Endothelial cell of umbilical vein (primary cell): ENCODE data around the gene CYBC1. TPM values are rescaled to one million over a fixed set of nuclear protein-coding genes. Genes with fewer than 3 reads are reported as not detected.
A peak's percentile ranks its signal among the peaks of the same experiment; 100 is the strongest.

ENCODE experiments used
- BruUV-seq: library from RNA; stranded (reverse); fragments of 400-500 nt; replicated peaks from 2 replicates; lab custom pipeline; 2021; lab: Mats Ljungman, UMichigan
- CTCF ChIA-PET: fragments of 300-600, 350-600 bp; sonication (Branson Sonifier 250); formaldehyde crosslinking; loops from one replicate; lab custom pipeline; 2021; ENCODE audit warnings: antibody characterized with exemption, inconsistent platforms; lab: Charles Lee
- POLR2A ChIA-PET: fragments of 300-600, 350-600 bp; sonication (Branson Sonifier 250); formaldehyde crosslinking; loops from one replicate; lab custom pipeline; 2021; ENCODE audit warnings: antibody characterized with exemption, inconsistent platforms; lab: Charles Lee
- DNase-seq: peaks from one replicate; pipeline ENCODE4 v3.0.0-alpha.2; 2011; ENCODE audit warnings: low read depth, low spot score
- FAIRE-seq: peaks from 2 replicates; lab custom pipeline; 2011; peaks lifted over from hg19 to GRCh38; lab: Jason Lieb, UNC
- H2AFZ ChIP-seq: 2 replicates; pipeline ENCODE4 v1.6.0; 2012; ENCODE audit warnings: low read depth, low read length, control low read depth, inconsistent platforms
- H3K27ac ChIP-seq: 2 replicates; pipeline ENCODE4 v1.5.1; 2011; ENCODE audit warnings: low read depth, mild to moderate bottlenecking, control low read depth, low read length, moderate library complexity; ENCODE audit not compliant: insufficient read depth
- H3K27me3 ChIP-seq, 2 experiments: 2 replicates each; pipeline versions ENCODE4 v1.6.0 to v1.6.1; 2011; ENCODE audit warnings: low read length in 2 of 2, mixed read lengths in 1 of 2; ENCODE audit not compliant: control insufficient read depth in 2 of 2, insufficient read depth in 2 of 2
- H3K36me3 ChIP-seq, 2 experiments: 2 replicates in 1 of 2; 3 replicates in 1 of 2; pipeline ENCODE4 v1.5.1; 2011; ENCODE audit warnings: low read length in 2 of 2, mild to moderate bottlenecking in 1 of 2, moderate library complexity in 1 of 2; ENCODE audit not compliant: control insufficient read depth in 2 of 2, insufficient read depth in 2 of 2; ENCODE audit errors: extremely low read depth in 1 of 2
- H3K4me1 ChIP-seq: 3 replicates; pipeline ENCODE4 v1.5.1; 2011; ENCODE audit warnings: mild to moderate bottlenecking, low read length; ENCODE audit not compliant: control insufficient read depth, insufficient read depth; ENCODE audit errors: extremely low read depth
- H3K4me2 ChIP-seq: 2 replicates; pipeline ENCODE4 v1.6.1; 2011; ENCODE audit warnings: low read length, control low read depth, mixed read lengths; ENCODE audit not compliant: insufficient read depth
- H3K4me3 ChIP-seq, 3 experiments: fragments of 200-600 bp in 1 of 3; sonication (generic), shearing (Covaris generic) in 1 of 3; replicated peaks in 1 of 3; 2 replicates each; pipeline ENCODE4 v1.5.1; 2011 to 2016; ENCODE audit warnings: control low read depth in 3 of 3, low read length in 3 of 3, mild to moderate bottlenecking in 2 of 3, inconsistent platforms in 1 of 3, low read depth in 1 of 3, moderate library complexity in 1 of 3; ENCODE audit not compliant: insufficient read depth in 1 of 3
- H3K79me2 ChIP-seq: 2 replicates; pipeline ENCODE4 v1.6.0; 2012; ENCODE audit warnings: low read length, inconsistent platforms; ENCODE audit not compliant: control insufficient read depth, insufficient read depth
- H3K9ac ChIP-seq: replicated peaks from 2 replicates; pipeline ENCODE3; 2011; ENCODE audit warnings: low read length, control low read depth; ENCODE audit not compliant: insufficient read depth; ENCODE audit errors: extremely low read depth
- H3K9me1 ChIP-seq: replicated peaks from 3 replicates; pipeline ENCODE4 v1.6.0; 2011; ENCODE audit warnings: mild to moderate bottlenecking, low read length; ENCODE audit not compliant: control insufficient read depth, insufficient read depth; ENCODE audit errors: extremely low read depth
- H3K9me3 ChIP-seq: replicated peaks from 2 replicates; pipeline ENCODE4 v1.5.1; 2012; ENCODE audit warnings: low read length, inconsistent platforms; ENCODE audit not compliant: control insufficient read depth, insufficient read depth
- H4K20me1 ChIP-seq: replicated peaks from 2 replicates; pipeline ENCODE3; 2011; ENCODE audit warnings: mild to moderate bottlenecking, low read length; ENCODE audit not compliant: control insufficient read depth, insufficient read depth; ENCODE audit errors: extremely low read depth
- CTCF ChIP-seq, 2 donors: IDR thresholded peaks; 1 replicate in 1 of 2; 2 replicates in 1 of 2; pipeline ENCODE4 v1.5.1; 2011; ENCODE audit warnings: low read length in 2 of 2, mild to moderate bottlenecking in 2 of 2, moderate library complexity in 2 of 2, control low read depth in 1 of 2, inconsistent platforms in 1 of 2, low read depth in 1 of 2; ENCODE audit not compliant: insufficient read depth in 1 of 2; ENCODE audit errors: extremely low read depth in 1 of 2
- EZH2 ChIP-seq: IDR thresholded peaks from 2 replicates; pipeline ENCODE4 v1.6.1; 2012; ENCODE audit warnings: borderline replicate concordance, low read depth, mild to moderate bottlenecking, moderate library complexity, low read length, inconsistent platforms; ENCODE audit not compliant: severe bottlenecking
- GATA2 ChIP-seq: IDR thresholded peaks from 2 replicates; pipeline ENCODE4 v1.7.0; 2011; ENCODE audit warnings: low read depth, mild to moderate bottlenecking, moderate library complexity, mixed read lengths, low read length; ENCODE audit not compliant: insufficient read length, insufficient read depth
- JUN ChIP-seq: IDR thresholded peaks from 2 replicates; pipeline ENCODE4 v1.6.1; 2011; ENCODE audit warnings: borderline replicate concordance, low read depth; ENCODE audit not compliant: insufficient read length, insufficient read depth
- MYC ChIP-seq: IDR thresholded peaks from one replicate; pipeline ENCODE4 v1.6.1; 2011; ENCODE audit warnings: mild to moderate bottlenecking, low read depth, low read length
- dilution Hi-C: fragments of 300-500 bp; cut with MboI; formaldehyde crosslinking; loops from one replicate; pipeline ENCODE4 v1.15.0; 2019; ENCODE audit warnings: low sequenced_read_pairs; ENCODE audit not compliant: extremely low pct_ligation_motif_present
- intact Hi-C: fragments of 100-400 bp; cut with micrococcal nuclease; formaldehyde crosslinking; loops from one replicate; pipeline ENCODE4 v1.10.0; 2022
- polyA plus RNA-seq, 4 experiments: library from polyadenylated mRNA; depleted of rRNA in 3 of 4; stranded (reverse) in 3 of 4; unstranded in 1 of 4; fragments of >200 nt; gene quantifications; 2 replicates each; pipeline versions ENCODE4 v1.2.1 to v1.2.3, GENCODE V29; 2011 to 2012; ENCODE audit warnings: missing spikeins in 1 of 4
- total RNA-seq: library from RNA; stranded (reverse); gene quantifications from 2 replicates; pipeline ENCODE4 v1.2.3, GENCODE V29; 2021

Gene CYBC1
- total and polyA plus RNA-seq, 2 donors (not counting 3 experiments of a cell fraction or from before 2014, with no cell fraction given), result 71.8 to 81.5 TPM

- Histone ChIP-seq H3K4me2 (no peak overlapping the region), H3K36me3 (no peaks in the 10 kb centered on the region), H3K9me3 (no peaks in the 10 kb centered on the region), H3K27ac (no peak overlapping the region), H3K9me1 (no peaks in the 10 kb centered on the region), H3K27me3 (no peaks in the 10 kb centered on the region), H3K4me1 (peaks cover 5% of the 10 kb centered on the region), H3K4me3 (no peak overlapping the region), H4K20me1 (no peaks in the 10 kb centered on the region), H3K9ac (no peak overlapping the region), H3K79me2 (no peaks in the 10 kb centered on the region), H2AFZ (no peak overlapping the region)
- dilution Hi-C loops (no loop called here), intact Hi-C loops (no loop called here)
- no TSS peak for BruUV-seq
- POLR2A ChIA-PET, result no interaction called here
- CTCF ChIA-PET, result interaction anchor here (0.6 to 1.0 kb wide), 14 partner anchors 9 to 71 kb away, joined by 3 to 8 read pairs (median 3); no protein-coding TSS in a partner anchor
- FAIRE-seq, result peak; percentile 77
- no peak for TF ChIP-seq JUN
- no peak for TF ChIP-seq MYC
- TF ChIP-seq CTCF (IDR thresholded peaks at IDR 0.05; ENCODE audit: extremely low read depth in 1 of 2, insufficient read depth in 1 of 2, low read depth in 1 of 2, low read length in 2 of 2), result peak; percentile 67 to 80
- no peak for TF ChIP-seq EZH2
- TF ChIP-seq GATA2, result no peak
- no peak for DNase-seq
These were observed 26.3 kb downstream of the CYBC1 start for GRCh38 chr17:82424001-82424862.
